ENCODE measurements around the gene OGDH. TPM values are rescaled to one million over a fixed set of nuclear protein-coding genes. Genes with fewer than 3 reads are reported as not detected.
"Not testable (repeated sequence)": the region's sequence is repeated elsewhere in the genome, so short reads cannot be mapped to it uniquely, and the experiment has no call there.

Gene OGDH
- polyA plus RNA-seq, 3 donors, result 79.3 to 97.5 (median 91.4) TPM

DNA sequence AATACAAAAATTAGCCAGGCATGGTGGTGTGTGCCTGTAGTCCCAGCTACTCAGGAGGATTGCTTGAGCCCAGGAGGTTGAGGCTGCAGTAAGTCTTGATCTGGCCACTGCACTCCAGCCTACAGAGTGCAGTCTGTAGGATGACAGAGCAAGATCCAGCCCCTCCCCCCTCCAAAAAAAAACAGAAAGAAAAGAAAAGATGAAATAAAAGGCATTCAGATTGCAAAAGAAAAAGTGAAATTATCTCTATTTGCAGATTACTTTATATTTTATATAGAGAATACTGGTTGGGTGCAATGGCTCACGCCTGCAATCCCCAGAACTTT lies 121.5 kb downstream of the OGDH start:
- no peak for DNase-seq (ENCODE audit: low read depth in 3 of 3, low spot score in 2 of 3)

DNA sequence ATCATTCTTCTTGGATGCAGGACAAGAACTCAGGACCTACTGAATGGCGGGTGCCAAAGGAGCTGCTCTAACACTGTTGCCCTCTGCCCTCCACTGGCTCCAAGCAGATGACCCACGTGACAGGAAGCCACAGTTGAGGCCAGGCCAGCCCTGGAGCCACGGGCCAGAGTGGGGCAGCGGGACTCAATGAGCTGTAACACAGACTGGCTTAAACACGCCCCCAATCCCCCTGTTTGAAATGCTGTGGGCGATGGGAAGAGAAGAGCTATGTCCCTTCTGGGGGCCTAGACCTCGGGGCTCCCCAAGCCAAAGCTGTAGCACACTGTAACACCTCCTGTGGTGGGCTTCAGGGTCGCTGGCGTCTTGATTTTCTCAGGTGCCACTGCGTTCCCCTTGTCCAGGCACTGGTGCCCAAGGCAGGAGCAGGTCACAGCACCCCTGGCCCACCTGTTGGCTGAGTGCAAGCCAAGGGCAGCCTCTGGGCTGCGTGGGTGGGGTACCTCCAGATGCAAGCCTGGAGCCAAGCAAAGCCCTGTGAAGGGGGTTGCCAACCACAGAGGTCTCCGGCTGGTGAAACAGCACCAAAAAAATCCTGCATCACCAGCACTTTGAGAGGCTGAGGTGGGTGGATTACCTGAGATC lies 123.6 kb downstream of the OGDH start:
- no peak for DNase-seq (ENCODE audit: low read depth in 3 of 3, low spot score in 2 of 3)

DNA sequence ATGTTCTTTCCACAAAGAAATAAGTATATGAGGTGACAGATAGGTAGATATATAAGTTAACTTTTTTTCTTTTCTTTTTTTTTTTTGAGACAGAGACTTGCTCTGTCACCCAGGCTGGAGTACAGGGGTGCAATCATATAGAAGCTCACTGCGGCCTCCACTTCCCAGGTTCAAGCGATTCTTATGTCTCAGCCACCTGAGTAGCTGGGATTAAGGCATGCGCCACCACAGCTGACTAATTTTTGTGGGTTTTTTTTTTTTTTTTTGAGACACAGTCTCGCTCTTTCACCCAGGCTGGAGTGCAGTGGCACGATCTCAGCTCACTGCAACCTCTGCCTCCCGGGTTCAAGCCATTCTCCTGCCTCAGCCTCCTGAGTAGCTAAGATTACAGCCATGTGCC lies 126.5 kb downstream of the OGDH start:
- not testable (repeated sequence) for DNase-seq (ENCODE audit: low read depth in 3 of 3, low spot score in 2 of 3)

DNA sequence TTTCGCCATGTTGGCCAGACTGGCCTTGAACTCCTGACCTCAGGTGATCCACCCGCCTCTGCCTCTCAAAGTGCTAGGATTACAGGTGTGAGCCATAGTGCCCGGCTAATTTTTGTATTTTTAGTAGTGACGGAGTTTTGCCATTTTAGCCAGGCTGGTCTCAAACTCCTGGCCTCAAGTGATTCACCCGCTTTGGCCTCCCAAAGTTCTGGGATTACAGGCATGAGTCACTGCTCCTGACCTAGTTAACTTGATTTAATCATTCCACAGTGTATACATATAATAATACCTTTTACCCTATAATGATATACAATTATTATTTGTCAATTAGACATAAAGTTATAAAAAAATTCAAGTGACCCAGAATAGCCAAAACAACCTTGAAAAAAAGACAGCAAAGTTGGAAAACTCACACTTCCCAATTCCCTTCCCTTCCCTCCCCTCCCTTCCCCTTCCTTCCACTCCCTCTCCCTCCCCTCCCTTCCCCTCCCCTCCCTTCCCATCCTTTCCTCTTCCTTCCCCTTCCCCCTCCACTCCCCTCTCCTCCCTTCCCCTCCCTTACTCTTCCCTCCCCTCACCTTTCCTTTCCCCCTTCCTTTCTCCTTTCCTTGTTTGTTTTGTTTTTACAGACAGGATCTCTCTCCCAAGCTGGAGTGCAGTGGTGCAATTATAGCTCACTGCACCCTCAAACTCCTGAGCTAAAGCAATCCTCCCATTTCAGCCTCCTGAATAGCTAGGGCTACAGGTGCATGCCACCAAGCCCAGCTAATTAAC lies 127.5 kb downstream of the OGDH start:
- no peak for DNase-seq (ENCODE audit: low read depth in 3 of 3, low spot score in 2 of 3)

DNA sequence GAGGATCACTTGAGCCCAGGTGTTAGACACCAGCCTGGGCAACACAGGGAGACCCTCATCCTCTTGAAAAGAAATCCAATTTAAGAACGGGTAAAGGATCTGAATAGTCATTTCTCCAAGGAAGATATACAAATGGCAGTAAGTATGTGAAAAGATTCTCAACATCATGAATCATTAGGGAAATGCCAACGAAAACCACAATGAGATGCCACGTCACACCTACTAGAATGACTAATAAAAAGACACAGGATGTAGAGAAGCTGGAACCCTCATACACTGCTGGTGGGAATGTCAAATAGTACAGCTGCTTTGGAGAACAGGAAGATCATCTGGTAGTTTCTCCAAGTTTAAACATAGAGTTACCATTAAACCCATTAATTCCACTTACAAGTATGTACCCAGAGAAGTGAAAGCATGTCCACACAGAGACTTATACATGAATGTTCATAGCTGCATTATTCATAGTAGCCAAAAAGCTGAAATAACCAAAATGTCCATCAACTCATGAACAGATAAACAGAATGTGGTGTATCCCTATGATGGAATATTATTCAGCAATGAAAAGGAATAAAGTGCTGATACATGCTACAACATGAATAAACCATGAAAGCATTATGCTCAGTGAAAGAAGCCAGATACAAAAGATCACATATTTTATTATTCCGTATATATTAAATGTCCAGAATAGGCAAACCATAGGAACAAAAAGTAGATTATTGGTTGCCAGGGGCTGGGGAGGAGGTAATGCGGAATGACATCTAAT lies 129.2 kb downstream of the OGDH start:
- no peak for DNase-seq (ENCODE audit: low read depth in 3 of 3, low spot score in 2 of 3)

DNA sequence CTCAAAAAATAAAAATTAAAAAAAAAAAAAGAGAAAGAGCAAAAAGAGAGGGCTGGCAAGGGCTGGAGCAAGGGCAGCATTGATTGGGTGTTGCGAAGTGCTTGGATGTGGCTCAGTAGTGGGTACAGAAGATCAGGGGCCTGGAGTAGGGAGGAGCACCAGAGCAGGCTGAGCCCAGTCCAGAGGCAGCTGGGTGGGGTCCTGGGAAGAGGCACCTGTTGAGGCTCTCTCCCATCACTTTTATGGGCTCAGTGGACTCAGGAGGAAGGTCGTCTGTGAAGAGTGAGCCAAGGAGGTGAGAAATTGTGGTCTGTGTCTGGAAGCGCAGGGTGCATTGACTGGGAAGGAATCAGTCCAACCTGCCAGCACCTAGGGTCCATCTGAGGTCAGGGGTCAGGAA lies 130.5 kb downstream of the OGDH start:
- no peak for DNase-seq (ENCODE audit: low read depth in 3 of 3, low spot score in 2 of 3)

DNA sequence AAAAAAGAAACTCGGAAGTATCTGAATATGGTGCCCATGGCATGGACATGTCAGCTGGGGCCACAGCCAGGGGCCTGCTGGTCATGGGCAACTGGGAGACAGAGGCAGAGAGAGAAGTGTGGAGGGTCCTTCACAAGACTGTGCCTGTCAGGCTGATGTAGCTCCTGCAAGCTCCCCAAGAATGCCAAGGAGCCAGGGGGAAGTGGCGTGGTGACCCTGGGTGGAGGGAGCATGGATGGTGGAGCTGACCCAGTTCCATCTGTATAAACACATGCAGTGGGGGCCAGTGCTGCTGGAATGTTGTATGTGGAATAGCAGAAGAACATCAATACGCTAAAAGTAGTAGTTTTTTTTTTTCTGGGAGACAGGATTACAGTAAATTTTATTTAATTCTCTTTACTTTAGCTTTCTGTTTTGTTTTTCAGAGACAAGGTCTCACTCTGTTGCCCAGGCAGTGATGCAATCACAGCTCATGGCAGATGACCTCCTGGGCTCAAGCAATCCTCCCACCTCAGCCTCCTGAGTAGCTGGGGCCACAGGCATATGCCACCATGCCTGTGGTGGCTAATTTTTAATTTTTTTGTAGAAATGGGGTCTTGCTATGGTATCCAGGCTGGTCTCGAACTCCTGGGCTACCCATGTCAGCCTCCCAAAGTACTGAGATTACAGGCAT lies 131.8 kb downstream of the OGDH start:
- no peak for DNase-seq (ENCODE audit: low read depth in 3 of 3, low spot score in 2 of 3)

DNA sequence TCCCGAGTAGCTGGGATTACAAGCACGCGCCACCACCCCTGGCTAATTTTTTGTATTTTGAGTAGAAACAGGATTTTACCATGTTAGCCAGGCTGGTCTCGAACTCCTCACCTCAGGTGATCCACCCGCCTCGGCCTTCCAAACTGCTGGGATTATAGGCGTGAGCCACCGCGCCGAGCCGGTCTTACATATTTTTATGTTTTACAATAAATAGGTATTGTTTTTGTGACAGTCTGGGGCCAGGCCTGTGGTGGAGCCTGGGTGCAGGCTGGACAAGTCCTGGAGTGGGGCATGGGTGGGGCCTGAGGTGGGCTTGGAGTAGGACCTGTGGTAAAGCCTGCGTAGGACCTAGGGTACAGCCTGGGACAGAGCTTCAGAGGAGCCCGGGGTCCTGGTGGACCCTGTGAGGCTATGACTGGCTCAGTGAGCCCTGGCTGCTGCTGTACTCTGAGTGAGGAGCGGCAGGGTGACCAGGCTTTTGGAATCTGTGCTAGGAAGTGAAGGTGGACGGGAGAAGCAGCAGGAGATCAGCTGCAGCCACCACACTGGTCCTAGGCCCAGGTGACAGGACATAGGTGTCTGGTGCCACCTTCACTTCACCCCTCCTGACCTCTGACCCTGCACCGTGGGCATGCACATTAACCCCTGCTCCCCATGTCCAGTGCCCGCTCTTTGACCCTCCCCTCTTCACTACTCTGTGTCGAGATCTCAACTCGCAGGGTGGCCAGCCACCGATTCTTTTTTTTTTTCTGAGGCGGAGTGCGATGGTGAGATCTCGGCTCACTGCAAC lies 132.6 kb downstream of the OGDH start:
- DNase-seq (ENCODE audit: low read depth in 3 of 3, low spot score in 2 of 3), result no peak

DNA sequence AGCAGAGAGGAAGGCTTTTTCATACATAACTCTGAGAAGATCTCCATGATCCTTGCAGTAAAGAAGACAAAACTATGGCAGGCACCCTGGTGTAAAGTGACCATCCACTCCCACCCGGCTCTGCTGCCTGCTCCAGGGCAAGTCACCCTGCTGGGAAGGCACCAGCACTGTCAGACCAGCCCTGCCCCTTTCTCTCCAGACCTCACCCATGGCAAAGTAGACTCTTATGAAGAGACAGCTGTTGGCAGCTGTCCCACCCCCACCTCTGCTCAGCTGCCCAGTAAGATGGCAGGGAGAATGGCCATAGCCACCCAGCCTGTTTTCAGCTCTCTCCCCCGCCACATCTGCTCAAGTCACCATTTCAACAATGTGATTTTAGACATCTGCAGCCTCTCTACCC lies 133.6 kb downstream of the OGDH start:
- no peak for DNase-seq (ENCODE audit: low read depth in 3 of 3, low spot score in 2 of 3)

DNA sequence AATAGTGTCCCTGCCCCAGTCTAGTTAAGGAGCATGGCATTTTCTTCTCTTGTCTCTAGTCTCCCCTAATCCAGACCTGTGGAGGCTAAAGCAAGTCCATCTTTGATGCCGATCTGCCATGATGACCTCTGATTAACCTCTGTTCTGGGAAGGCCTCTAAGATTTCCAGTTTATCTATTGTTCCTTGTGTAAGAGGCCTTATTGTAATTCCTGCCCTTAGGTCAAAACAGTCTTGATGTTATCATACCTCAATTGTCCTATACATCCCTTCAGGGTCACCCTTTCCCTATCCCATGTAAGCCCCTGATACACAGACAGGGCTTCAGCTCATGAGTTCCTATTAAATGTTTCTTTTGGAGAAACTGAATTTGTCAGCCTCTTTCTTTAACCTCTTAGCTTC lies 137.3 kb downstream of the OGDH start:
- DNase-seq (ENCODE audit: low read depth in 3 of 3, low spot score in 2 of 3), result no peak

DNA sequence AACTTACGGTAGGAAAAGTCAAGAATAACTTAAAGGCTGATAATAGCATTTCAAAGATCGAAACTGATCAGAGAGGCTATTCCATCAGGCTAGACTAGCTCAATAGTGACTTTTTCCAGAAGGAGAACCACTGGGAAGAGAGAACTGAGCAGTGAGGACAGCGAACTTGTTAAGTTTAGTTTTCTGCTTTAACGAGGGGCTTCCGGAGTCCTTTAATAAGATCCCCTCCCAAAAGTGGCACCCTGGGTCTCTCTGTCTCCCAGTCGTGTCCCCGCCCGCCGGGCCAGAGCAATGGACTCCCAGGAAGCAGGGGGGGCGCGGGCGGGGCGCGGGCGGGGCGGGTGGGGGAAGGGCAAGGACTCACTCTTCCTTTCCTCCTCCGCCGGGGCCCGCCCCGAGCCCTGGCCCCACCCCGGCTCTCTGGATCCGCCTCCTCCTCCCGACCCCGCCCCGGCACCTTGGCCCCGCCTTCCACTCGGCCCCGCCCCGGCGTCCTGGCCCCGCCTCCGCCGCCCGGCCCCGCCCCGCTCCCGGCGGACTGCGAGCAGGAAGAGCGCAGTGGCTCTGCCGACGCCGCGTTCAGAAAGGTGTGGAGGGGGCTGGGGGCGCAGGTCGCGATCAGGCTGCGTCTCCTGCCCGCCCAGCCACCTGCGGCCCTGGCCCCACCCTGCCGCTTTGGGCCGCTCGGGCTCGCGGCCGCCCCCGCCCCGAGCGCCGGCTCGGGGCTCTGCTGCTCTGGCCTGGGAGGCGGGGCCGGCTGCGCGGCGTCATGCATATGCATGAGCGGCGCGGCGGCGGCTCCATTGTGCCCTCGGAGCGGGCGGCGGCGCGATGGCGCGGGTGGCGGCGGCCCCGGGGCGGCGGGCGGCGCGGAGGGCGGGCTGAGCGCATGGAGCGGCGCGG lies 141.9 kb downstream of the OGDH start, which contains the start of gene ZMIZ2:
TSS of gene ZMIZ2 (plus strand) at position 803 of the 903 bp plus-strand sequence. CDS start 7,403 bp downstream, outside the sequence.
- peak in 2 of 3 donors; percentile 76 to 80 for DNase-seq (ENCODE audit: low read depth in 3 of 3, low spot score in 2 of 3)

DNA sequence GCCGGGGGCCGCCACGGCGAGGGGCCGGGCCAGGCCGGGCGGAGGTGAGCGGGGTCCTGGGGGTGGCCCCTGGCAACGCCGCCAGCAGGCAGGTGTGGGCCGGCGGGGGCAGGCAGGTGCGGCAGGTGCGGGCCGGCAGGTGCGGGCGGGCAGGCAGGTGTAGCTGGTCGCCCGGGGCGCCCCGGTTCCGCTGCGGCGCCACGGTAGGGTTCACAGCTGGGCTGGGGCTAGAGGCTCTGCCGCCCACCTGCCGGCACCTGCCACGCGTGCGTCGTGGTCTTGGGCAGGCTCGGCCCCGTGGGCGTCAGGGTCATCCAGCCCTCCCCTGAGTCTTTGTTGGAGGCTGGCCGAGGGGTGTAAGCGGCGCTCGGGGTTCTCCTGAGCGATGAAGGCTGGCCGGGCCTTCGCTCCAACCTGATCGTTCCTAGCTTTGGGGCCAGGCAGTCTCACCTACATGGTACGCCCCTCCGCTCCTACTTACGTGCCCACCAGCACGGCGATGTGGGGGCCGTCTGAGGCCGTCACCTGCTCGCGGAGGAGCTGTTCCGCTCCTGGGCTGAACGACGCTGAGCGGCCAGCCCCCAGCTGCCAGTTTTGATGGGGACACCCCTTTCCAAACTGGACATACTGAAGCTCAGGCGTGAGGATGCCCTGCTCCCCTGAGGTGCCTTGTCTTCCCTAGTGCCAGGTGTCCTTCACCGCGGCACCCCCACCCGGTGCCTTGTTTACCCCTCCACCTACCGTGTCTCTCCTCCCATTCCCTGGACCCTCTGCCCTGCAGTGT lies 142.7 kb downstream of the OGDH start:
- DNase-seq (ENCODE audit: low read depth in 3 of 3, low spot score in 2 of 3), result no peak

DNA sequence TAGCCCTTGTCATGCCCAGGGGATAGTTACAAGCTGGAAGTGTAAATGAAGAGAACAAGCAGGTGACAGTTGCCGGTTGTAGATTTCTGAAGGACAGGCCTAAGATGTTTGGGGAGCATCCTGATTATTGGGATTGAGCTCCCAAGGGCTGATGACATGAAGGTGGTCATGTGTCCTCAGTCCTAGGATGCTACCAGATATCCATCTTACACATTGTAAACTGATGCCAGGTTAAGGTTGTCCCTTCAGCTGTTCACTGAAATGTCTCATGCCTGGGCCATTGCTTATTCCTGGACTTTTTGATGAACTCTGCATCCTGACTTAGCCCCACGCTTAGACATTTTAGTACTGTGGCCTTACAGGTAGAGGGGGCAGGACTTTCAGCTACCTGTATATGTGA lies 143.6 kb downstream of the OGDH start:
- DNase-seq (ENCODE audit: low read depth in 3 of 3, low spot score in 2 of 3), result no peak

DNA sequence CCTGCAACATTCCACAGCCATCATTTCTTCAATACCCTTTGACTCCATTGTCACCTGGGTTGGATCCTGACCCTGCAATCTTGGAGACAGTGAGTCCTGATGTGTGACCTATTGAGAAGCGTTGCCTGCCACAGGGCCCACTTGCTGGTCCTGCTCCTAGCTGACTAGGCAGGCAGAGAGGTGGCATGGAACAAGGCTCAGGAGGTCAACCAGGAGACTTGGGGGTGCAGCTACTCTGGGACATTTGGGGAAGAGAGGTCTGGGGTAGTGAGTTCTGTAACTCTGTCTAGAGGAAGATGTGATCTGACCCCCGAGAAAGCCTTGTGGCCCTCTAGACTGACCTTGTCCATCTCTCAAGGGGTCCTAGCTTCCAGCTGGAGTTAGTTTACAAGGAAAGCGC lies 144.0 kb downstream of the OGDH start:
- no peak for DNase-seq (ENCODE audit: low read depth in 3 of 3, low spot score in 2 of 3)

DNA sequence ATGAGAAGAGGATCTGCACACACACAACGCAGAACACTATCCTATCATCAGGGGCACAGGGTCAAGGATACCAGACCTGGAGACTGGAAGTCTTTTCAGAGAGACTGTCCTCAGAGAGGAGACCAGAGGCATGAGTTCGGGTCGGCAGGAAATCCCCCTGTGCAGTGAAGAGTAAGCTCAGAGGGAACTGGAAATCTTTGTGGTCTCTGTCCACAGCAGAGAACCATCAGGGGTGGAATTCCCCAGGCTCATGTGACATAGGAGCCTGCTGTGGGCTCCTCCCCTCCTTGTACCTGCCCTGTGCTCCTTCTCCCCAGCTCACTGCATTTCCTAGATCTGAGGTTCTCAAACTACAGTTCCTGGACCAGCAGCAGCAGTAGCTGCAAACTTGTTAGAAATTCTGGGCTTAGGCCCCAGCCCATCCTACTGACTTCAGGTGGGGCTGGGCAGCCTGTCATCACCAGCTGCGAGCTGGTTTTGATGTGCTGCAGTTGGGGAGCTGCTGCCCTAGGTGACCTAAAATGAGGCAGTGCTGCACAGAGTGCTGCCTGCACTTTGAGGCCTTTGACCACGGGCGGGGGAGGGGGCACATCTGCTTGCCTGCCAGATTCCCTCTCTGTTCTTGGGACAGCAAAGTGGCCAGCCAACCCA lies 144.6 kb downstream of the OGDH start:
- DNase-seq (ENCODE audit: low read depth in 3 of 3, low spot score in 2 of 3), result no peak

DNA sequence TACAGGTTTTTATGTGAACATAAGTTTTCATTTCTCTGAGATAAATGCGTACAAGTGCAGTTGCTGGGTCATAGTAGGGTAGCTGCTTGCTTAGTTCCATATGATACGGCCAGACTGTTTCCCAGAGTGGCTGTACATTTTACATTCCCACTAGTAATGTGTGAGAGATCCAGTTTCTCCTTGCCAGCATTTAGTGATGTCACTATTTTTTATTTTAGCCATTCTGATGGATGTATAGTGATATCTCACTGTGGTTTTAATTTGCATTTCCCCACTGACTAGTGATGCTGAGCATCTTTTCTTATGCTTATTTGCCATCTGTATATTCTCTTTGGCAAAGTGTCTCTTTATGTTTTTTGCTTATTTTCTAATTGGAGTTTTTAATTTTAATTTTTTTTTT lies 146.4 kb downstream of the OGDH start:
- DNase-seq (ENCODE audit: low read depth in 3 of 3, low spot score in 2 of 3), result no peak

DNA sequence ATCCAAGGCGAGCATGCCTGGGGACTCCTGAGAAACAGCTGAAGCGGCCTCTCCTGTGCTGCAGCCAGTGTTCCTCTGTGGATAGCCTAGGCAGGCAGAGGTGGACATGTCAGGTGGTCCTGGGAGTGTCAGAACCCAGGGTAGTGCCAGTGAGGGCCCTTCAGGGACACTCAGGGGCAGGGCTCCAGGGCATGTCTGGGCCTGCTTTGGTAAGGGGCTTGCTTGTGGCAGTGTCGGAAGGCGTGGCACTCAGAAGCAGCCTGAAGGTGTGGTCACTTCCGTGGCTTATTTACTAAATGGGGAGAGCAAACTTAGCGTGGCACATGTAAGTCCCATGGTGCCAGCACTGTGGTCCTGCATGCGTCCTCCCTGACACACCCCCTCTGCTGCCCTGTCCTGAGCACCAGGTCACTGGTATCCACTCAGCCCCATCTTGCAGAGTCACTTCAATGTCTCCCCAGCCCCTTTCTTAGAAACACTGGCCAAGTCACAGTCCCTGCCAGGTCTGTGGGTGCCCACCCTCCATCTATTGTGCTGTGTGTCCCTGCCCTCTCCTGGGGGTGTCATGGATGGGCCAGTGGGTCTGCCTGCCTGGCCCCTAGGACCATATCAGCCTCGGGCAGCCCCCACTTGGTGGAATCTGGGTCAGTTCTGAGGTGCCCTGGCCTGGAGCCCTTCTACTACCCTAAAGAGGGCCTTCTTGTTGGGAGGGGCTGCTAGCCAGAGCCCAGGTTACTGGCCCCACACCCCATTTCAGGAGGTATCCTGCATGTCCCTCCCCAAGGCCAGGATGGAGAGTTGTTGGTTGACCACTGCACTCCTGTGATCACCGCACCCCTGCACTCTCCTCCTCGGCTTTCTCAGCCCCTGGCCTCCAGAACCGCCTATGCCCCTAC lies 148.6 kb downstream of the OGDH start:
- DNase-seq (ENCODE audit: low read depth in 3 of 3, low spot score in 2 of 3), result no peak
